Measurements from ENCODE around the gene PFKFB1. TPM values are rescaled to one million over a fixed set of nuclear protein-coding genes. Genes with fewer than 3 reads are reported as not detected.

The PFKFB1 gene
- total and polyA plus RNA-seq, 2 of the 13 experiments (the other 11 are each of a cell fraction or from before 2014, with no cell fraction given) = 1.5 to 2.9 TPM

DNA sequence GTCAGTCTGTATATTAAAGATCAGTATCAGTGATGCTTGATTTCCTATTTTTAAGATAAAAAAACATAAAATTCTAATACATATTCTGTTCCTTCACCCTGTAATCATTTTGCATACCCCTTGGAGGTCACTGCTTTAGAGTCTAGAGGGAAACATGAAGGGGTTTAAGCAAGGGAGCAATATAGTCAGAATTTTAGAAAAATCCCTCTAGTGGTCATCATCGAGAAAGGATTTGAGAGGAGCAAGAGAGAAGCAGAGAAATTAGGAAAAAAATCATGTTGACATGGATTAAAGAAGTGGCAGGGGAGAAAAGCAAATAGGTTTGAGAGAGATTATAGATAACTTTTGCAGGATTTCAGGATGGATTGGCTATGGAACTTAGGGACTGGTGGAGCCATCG is 17.3 kb upstream of the PFKFB1 start (continued):
- TF ChIP-seq ZNF333 (CRISPR knock-in tag; IDR thresholded peaks at IDR 0.05; ENCODE audit: borderline replicate concordance) = no peak
- no peak for TF ChIP-seq SMAD1 (CRISPR knock-in tag; IDR thresholded peaks at IDR 0.05; ENCODE audit: borderline replicate concordance, low read depth)

- DNase-seq (ENCODE audit: low spot score) (no peak), FAIRE-seq (no peak), ATAC-seq (no peak)
- Histone ChIP-seq H3K27me3 (ENCODE audit: control insufficient read depth in 1 of 2, insufficient read depth in 2 of 2, low read length in 2 of 2) (no peaks in the 10 kb centered on the region), H3K27ac (ENCODE audit: extremely low read length, insufficient read depth, low read length) (no peak overlapping the region), H3K9me3 (ENCODE audit: low read length) (no peaks in the 10 kb centered on the region), H3K9ac (ENCODE audit: insufficient read depth, low read depth, low read length) (no peak overlapping the region), H3K4me2 (ENCODE audit: low read depth, low read length) (no peak overlapping the region), H4K20me1 (ENCODE audit: insufficient read depth, low read length) (no peaks in the 10 kb centered on the region), H3K36me3 (replicated peaks in 1 of 2; ENCODE audit: control insufficient read depth in 1 of 2, insufficient read depth in 2 of 2, low read length in 2 of 2) (no peaks in the 10 kb centered on the region; a peak in 2 of 5 replicates), H3K79me2 (ENCODE audit: insufficient read depth, low read length) (no peaks in the 10 kb centered on the region), H3K4me3 (replicated peaks in 1 of 3; ENCODE audit: insufficient read depth in 1 of 3, low read depth in 2 of 3, low read length in 3 of 3) (no peak overlapping the region), H2AFZ (ENCODE audit: low read length) (no peak overlapping the region), H3K4me1 (ENCODE audit: insufficient read depth, low read length) (peaks cover 39% of the 10 kb centered on the region)
- 94% methylated on average over 3 of the region's 9 CpGs for WGBS (ENCODE audit: low lambda C conversion rate)
- POLR2A ChIA-PET = interaction anchor here (2.1 to 4.3 kb wide), 2 partner anchors 9 to 16 kb away, joined by 5 to 21 read pairs; partner anchors contain the start of gene APEX2
- CTCF ChIA-PET (ENCODE audit: low intra/inter-chr PET ratio, low total read pairs) = no interaction called here
- TF ChIP-seq PLRG1 (conservative IDR thresholded peaks at IDR 0.05) (no peak), ZNF431 (CRISPR knock-in tag; IDR thresholded peaks at IDR 0.05; ENCODE audit: borderline replicate concordance, low read depth) (no peak), ZNF672 (CRISPR knock-in tag; IDR thresholded peaks at IDR 0.05) (no peak), PHF21A (CRISPR knock-in tag; IDR thresholded peaks at IDR 0.05) (no peak), BRCA1 (CRISPR knock-in tag; IDR thresholded peaks at IDR 0.05) (no peak), PAX8 (CRISPR knock-in tag; IDR thresholded peaks at IDR 0.05; ENCODE audit: borderline replicate concordance) (no peak)
- no TSS peak for BruUV-seq (replicated peaks)
- in situ Hi-C loops (cut with HindIII; ENCODE audit: extremely low pct_ligation_motif_present, low pct_unique_long_range_greater_than_20kb) = no loop called here
- intact Hi-C loops (cut with micrococcal nuclease; ENCODE audit: unreplicated experiment) = no loop called here
Observed at GRCh38 chrX:55008571-55009358, 14.8 kb upstream of the PFKFB1 start.

All from HepG2 (cell line).